PC-3 (cell line): ENCODE data around the gene ZNF384. TPM values are rescaled to one million over a fixed set of nuclear protein-coding genes. Genes with fewer than 3 reads are reported as not detected.

ENCODE experiments used
- ATAC-seq: fragments of 200-7000 bp; cut with Tn5 transposase; 2 replicates; pipeline ENCODE4 v1.9.1; 2020; ENCODE audit warnings: mild to moderate bottlenecking, moderate library complexity
- BruUV-seq: library from RNA; stranded (reverse); fragments of 400-500 nt; replicated peaks from 2 replicates; lab custom pipeline; 2021; lab: Mats Ljungman, UMichigan
- CTCF ChIA-PET: fragments of 300-600 bp; sonication (Branson Sonifier 250); formaldehyde crosslinking; loops from one replicate; lab custom pipeline; 2022; ENCODE audit warnings: antibody characterized with exemption; lab: Charles Lee
- POLR2A ChIA-PET: fragments of 300-600 bp; sonication (Branson Sonifier 250); formaldehyde crosslinking; loops from one replicate; lab custom pipeline; 2022; ENCODE audit warnings: antibody characterized with exemption; ENCODE audit not compliant: unreplicated experiment; lab: Charles Lee
- DNase-seq: peaks from one replicate; pipeline ENCODE4 v3.0.0-alpha.2; 2015
- H2AFZ ChIP-seq: fragments of 300-600 bp; sonication (generic); 2 replicates; pipeline ENCODE4 v1.6.0; 2016; ENCODE audit warnings: antibody characterized with exemption, low read length
- H3F3A ChIP-seq: fragments of 300-600 bp; sonication (generic); one replicate; pipeline ENCODE4 v1.6.0; 2017; ENCODE audit warnings: antibody characterized with exemption, low read length, control low read depth, mild to moderate bottlenecking; ENCODE audit not compliant: unreplicated experiment
- H3K27ac ChIP-seq: fragments of 300-600 bp; sonication (generic); 2 replicates; pipeline ENCODE4 v1.5.1; 2016; ENCODE audit warnings: mild to moderate bottlenecking, low read length
- H3K27me3 ChIP-seq: fragments of 300-600 bp; sonication (generic); 2 replicates; pipeline ENCODE4 v1.6.1; 2016; ENCODE audit warnings: low read length, mixed read lengths
- H3K36me3 ChIP-seq: fragments of 300-600 bp; sonication (generic); 2 replicates; pipeline ENCODE4 v1.6.1; 2016; ENCODE audit warnings: low read depth, mixed run types, low read length, mixed read lengths
- H3K4me1 ChIP-seq: fragments of 300-600 bp; sonication (generic); 2 replicates; pipeline ENCODE4 v1.5.1; 2016; ENCODE audit warnings: low read length; ENCODE audit not compliant: insufficient read depth
- H3K4me2 ChIP-seq: fragments of 300-600 bp; sonication (generic); 2 replicates; pipeline ENCODE4 v1.6.0; 2016; ENCODE audit warnings: low read length
- H3K4me3 ChIP-seq: fragments of 300-600 bp; sonication (generic); 2 replicates; pipeline ENCODE4 v1.5.1; 2016; ENCODE audit warnings: mild to moderate bottlenecking, low read length, mixed read lengths
- H3K79me2 ChIP-seq: fragments of 300-600 bp; sonication (generic); 2 replicates; pipeline ENCODE4 v1.6.1; 2017; ENCODE audit warnings: low read length, mixed read lengths
- H3K9ac ChIP-seq: fragments of 300-600 bp; sonication (generic); 2 replicates; pipeline ENCODE4 v1.6.0; 2016; ENCODE audit warnings: mild to moderate bottlenecking, low read length
- H3K9me2 ChIP-seq: fragments of 300-600 bp; sonication (generic); replicated peaks from 2 replicates; pipeline ENCODE4 v1.6.1; 2016; ENCODE audit warnings: mixed run types, low read length, mixed read lengths
- H3K9me3 ChIP-seq: fragments of 300-600 bp; sonication (generic); 2 replicates; pipeline ENCODE4 v1.6.1; 2016; ENCODE audit warnings: low read length, mixed read lengths
- H4K20me1 ChIP-seq: fragments of 300-600 bp; sonication (generic); 2 replicates; pipeline ENCODE4 v1.6.1; 2016; ENCODE audit warnings: low read length, mixed read lengths
- EZH2 ChIP-seq: fragments of 300-600 bp; sonication (generic); IDR thresholded peaks from one replicate; pipeline ENCODE4 v1.6.1; 2017; ENCODE audit warnings: antibody characterized with exemption, mild to moderate bottlenecking, low read length; ENCODE audit not compliant: unreplicated experiment
- EZH2phosphoT487 ChIP-seq: fragments of 300-600 bp; sonication (generic); IDR thresholded peaks from 2 replicates; pipeline ENCODE4 v1.6.1; 2018; ENCODE audit warnings: mild to moderate bottlenecking, antibody characterized with exemption, low read length, borderline replicate concordance
- intact Hi-C: fragments of 100-400 bp; cut with micrococcal nuclease; formaldehyde crosslinking; loops from 2 replicates; pipeline ENCODE4 v1.9.0; 2023
- total RNA-seq: library from RNA; depleted of rRNA; stranded (reverse); fragments of >200 nt; gene quantifications from 2 replicates; pipeline ENCODE4 v1.2.3, GENCODE V29; 2014
- TF ChIP-seq, protein P1 (sequence below): fragments of 300-600 bp; sonication (generic); conservative IDR thresholded peaks from 2 replicates; pipeline ENCODE4 v1.5.1; 2017; ENCODE audit warnings: antibody characterized with exemption, low read depth, mild to moderate bottlenecking, low read length

ZNF384 gene
- total RNA-seq, 1 experiment from 2014 or later = 22.3 TPM

DNA sequence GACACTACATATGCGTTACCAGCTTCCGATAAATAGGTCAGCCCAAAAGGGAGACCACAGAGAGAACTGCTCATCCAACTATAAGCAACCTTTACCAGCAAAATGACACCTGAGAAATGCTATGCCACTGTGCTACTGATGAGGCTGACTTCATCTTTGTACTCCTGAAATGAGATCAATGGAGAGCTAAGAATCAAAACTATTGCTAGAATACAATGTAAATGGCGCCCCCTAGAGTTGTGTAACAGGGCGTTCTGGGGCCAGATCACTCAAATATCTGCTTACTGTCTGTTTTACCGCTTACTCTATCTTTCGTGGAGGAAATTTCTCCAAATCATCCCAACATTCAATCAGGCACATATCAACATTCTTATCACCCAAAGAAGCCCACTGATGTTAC, 4.6 kb downstream of the ZNF384 start:
- DNase-seq (peak; percentile 27), ATAC-seq (no peak)
- Histone ChIP-seq H2AFZ (no peak overlapping the region), H3K36me3 (peaks cover 11% of the 10 kb centered on the region), H3K4me3 (no peak overlapping the region), H3K9me3 (no peaks in the 10 kb centered on the region), H4K20me1 (no peaks in the 10 kb centered on the region), H3K27me3 (no peaks in the 10 kb centered on the region), H3K9ac (no peak overlapping the region), H3K27ac (no peak overlapping the region), H3K4me2 (no peak overlapping the region), H3K79me2 (peaks cover 93% of the 10 kb centered on the region), H3F3A (no peaks in the 10 kb centered on the region), H3K9me2 (no peaks in the 10 kb centered on the region), H3K4me1 (peaks cover 13% of the 10 kb centered on the region; the same call in 1 of the 2 replicates)
- BruUV-seq = no TSS peak
- ChIA-PET POLR2A (no interaction called here), CTCF (interaction anchor here (0.5 kb wide), 1 partner anchor 18 kb away, joined by 8 read pairs; no protein-coding TSS in a partner anchor)
- TF ChIP-seq, protein P1, sequence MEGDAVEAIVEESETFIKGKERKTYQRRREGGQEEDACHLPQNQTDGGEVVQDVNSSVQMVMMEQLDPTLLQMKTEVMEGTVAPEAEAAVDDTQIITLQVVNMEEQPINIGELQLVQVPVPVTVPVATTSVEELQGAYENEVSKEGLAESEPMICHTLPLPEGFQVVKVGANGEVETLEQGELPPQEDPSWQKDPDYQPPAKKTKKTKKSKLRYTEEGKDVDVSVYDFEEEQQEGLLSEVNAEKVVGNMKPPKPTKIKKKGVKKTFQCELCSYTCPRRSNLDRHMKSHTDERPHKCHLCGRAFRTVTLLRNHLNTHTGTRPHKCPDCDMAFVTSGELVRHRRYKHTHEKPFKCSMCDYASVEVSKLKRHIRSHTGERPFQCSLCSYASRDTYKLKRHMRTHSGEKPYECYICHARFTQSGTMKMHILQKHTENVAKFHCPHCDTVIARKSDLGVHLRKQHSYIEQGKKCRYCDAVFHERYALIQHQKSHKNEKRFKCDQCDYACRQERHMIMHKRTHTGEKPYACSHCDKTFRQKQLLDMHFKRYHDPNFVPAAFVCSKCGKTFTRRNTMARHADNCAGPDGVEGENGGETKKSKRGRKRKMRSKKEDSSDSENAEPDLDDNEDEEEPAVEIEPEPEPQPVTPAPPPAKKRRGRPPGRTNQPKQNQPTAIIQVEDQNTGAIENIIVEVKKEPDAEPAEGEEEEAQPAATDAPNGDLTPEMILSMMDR = peak; percentile 69
- no peak for TF ChIP-seq EZH2
- intact Hi-C loops = no loop called here

DNA sequence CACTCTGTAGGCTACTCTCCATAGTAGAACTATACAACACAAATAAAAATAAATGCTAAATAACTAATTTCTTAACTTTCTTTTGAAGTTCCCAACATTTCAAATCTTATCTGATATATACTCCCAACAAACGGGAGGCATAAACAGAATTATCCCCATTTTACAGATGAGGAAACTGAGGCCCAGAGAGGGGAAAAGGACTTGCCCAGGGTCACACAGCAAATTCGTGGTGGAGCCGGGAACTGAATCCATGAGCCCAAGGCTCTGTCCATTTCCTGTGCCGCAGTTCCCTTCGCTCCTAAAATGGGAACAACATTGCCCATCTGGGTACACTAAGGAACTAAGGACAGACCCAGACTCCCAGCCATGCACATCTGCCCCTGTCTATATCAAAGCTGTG, 12.2 kb downstream of the ZNF384 start:
- no peak for DNase-seq
- Histone ChIP-seq H2AFZ (no peak overlapping the region), H3K27ac (no peak overlapping the region), H3K79me2 (peaks cover 23% of the 10 kb centered on the region), H3K27me3 (no peaks in the 10 kb centered on the region), H3K9me2 (no peaks in the 10 kb centered on the region), H3K4me1 (no peaks in the 10 kb centered on the region), H4K20me1 (no peaks in the 10 kb centered on the region), H3K9ac (no peak overlapping the region), H3K9me3 (no peaks in the 10 kb centered on the region), H3F3A (no peaks in the 10 kb centered on the region), H3K4me2 (no peak overlapping the region), H3K36me3 (peaks cover 25% of the 10 kb centered on the region), H3K4me3 (no peak overlapping the region)
- ATAC-seq = no peak
- no TSS peak for BruUV-seq
- POLR2A ChIA-PET = no interaction called here
- intact Hi-C loops = no loop called here
- CTCF ChIA-PET = no interaction called here
- TF ChIP-seq EZH2phosphoT487 (no peak), EZH2 (no peak)
- TF ChIP-seq, protein P1 = no peak

DNA sequence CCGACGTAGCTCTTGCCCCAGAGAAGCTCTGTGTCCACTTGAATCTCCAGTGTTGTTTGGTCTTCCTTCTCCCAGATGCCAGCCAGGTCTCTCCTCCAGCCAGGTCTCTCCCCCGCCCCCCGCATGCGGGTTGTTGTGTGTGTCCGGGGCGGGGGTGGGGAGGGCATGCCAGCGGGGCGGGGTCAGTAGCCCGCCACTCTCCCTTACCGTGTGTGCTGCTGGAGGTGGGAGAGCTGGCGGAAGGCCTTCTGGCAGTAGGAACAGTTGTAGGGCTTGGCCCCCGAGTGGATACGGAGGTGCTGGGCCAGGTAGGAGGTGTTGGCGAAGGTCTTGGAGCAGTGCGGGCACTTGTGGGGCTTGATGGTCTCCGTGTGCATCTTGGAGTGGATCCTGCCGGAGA, 17.0 kb downstream of the ZNF384 start:
- ChIA-PET POLR2A (no interaction called here), CTCF (no interaction called here)
- H3K9me3 ChIP-seq = no peaks in the 10 kb centered on the region
- no peak overlapping the region for H3K4me3 ChIP-seq
- H2AFZ ChIP-seq = no peak overlapping the region
- H3K27me3 ChIP-seq = no peaks in the 10 kb centered on the region
- H3K4me1 ChIP-seq = no peaks in the 10 kb centered on the region
- H4K20me1 ChIP-seq = no peaks in the 10 kb centered on the region
- H3F3A ChIP-seq = no peaks in the 10 kb centered on the region
- BruUV-seq = no TSS peak
- peaks cover 40% of the 10 kb centered on the region for H3K36me3 ChIP-seq
- no peaks in the 10 kb centered on the region for H3K9me2 ChIP-seq
- ATAC-seq (no peak), DNase-seq (no peak)
- no peak overlapping the region for H3K4me2 ChIP-seq
- no peaks in the 10 kb centered on the region for H3K79me2 ChIP-seq
- no peak overlapping the region for H3K27ac ChIP-seq
- H3K9ac ChIP-seq = no peak overlapping the region
- TF ChIP-seq EZH2 (no peak), EZH2phosphoT487 (no peak)
- TF ChIP-seq, protein P1 = no peak
- intact Hi-C loops = no loop called here
